K562 treated with DMSO at 1 percent for 4 hours (cell line): ENCODE data around the gene P3H2. TPM values are rescaled to one million over a fixed set of nuclear protein-coding genes. Genes with fewer than 3 reads are reported as not detected.

Experiments
- total RNA-seq: library from RNA; unstranded; fragments of 300-600 nt; gene quantifications from 2 replicates; pipeline ENCODE4 v1.2.3, GENCODE V29; 2022; ENCODE audit not compliant: insufficient read depth

The P3H2 gene, protein sequence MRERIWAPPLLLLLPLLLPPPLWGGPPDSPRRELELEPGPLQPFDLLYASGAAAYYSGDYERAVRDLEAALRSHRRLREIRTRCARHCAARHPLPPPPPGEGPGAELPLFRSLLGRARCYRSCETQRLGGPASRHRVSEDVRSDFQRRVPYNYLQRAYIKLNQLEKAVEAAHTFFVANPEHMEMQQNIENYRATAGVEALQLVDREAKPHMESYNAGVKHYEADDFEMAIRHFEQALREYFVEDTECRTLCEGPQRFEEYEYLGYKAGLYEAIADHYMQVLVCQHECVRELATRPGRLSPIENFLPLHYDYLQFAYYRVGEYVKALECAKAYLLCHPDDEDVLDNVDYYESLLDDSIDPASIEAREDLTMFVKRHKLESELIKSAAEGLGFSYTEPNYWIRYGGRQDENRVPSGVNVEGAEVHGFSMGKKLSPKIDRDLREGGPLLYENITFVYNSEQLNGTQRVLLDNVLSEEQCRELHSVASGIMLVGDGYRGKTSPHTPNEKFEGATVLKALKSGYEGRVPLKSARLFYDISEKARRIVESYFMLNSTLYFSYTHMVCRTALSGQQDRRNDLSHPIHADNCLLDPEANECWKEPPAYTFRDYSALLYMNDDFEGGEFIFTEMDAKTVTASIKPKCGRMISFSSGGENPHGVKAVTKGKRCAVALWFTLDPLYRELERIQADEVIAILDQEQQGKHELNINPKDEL
- total RNA-seq, result not detected in 2 replicates

DNA sequence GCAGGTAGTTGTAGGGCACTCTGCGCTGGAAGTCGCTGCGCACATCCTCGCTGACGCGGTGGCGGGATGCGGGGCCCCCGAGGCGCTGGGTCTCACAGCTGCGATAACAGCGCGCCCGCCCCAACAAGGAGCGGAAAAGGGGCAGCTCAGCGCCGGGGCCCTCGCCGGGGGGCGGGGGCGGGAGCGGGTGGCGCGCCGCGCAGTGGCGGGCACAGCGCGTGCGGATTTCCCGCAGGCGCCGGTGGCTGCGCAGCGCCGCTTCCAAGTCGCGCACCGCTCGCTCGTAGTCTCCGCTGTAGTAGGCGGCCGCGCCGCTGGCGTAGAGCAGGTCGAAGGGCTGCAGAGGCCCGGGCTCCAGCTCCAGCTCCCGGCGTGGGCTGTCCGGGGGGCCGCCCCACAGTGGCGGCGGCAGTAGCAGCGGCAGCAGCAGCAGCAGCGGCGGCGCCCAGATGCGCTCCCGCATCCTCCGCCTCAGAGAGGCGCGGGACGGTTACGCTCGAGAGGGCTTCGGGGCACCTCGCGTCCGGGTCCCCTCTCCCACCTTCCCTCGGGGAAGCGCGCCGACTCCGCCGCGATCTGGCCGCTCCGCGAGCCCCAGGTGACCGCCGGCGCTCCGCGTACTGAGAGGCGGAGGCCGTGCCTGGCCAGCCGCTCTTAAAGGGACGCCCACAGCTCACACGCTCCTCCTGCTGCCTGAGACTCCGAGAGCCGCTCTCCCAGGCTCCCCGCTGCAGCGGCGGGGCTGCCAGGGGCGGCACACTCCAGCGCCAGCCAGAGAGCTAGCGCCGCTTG, at the start of gene P3H2:
P3H2 (minus strand) TSS at position 629 of the 792 bp plus-strand sequence; CDS start at position 463, 166 bp downstream.

Other genes with a start within 250 kb of the P3H2 start
- gene CLDN1, start 201.5 kb upstream of the P3H2 start, total RNA-seq, result not detected in 2 replicates